K562 (cell line): Measurements from ENCODE around the gene GLIS2. TPM values are rescaled to one million over a fixed set of nuclear protein-coding genes. Genes with fewer than 3 reads are reported as not detected.

Experiments
- ATAC-seq: fragments of 200-7000 bp; cut with Tn5 transposase; 3 replicates; pipeline ENCODE4 v1.9.1; 2020; ENCODE audit warnings: moderate library complexity
- BruUV-seq: library from RNA; stranded (reverse); fragments of 400-500 nt; replicated peaks from 2 replicates; lab custom pipeline; 2021; lab: Mats Ljungman, UMichigan
- CTCF ChIA-PET: fragments of 300-600 bp; formaldehyde crosslinking; extraction: SDS; loops from one replicate; lab custom pipeline; 2021; ENCODE audit warnings: low intra/inter-chr PET ratio; lab: Yijun Ruan, JAX
- POLR2A ChIA-PET: fragments of 300-600, 350-650 bp; sonication (Branson Sonifier 250); formaldehyde crosslinking; extraction: SDS; loops from one replicate; lab custom pipeline; 2021; ENCODE audit warnings: antibody characterized with exemption, inconsistent platforms; lab: Yijun Ruan, JAX
- DNase-seq, 4 experiments: peaks; one replicate each; pipeline versions ENCODE4 v3.0.0 to v3.0.0-alpha.2; 2011 to 2018; ENCODE audit warnings: low spot score in 3 of 4, mixed read lengths in 3 of 4; ENCODE audit errors: extremely low read depth in 1 of 4
- FAIRE-seq: peaks from 2 replicates; lab custom pipeline; 2011; peaks lifted over from hg19 to GRCh38; lab: Jason Lieb, UNC
- H2AFZ ChIP-seq: 2 replicates; pipeline ENCODE4 v1.6.0; 2011; ENCODE audit warnings: low read depth, low read length, control low read depth, inconsistent platforms
- H3K27ac ChIP-seq: fragments of 200-600 bp; 3 replicates; pipeline ENCODE4 v1.8.0; 2011; ENCODE audit warnings: low read depth, mild to moderate bottlenecking, control low read depth, inconsistent platforms, low read length, moderate library complexity, mixed read lengths; ENCODE audit errors: extremely low read depth
- H3K27me3 ChIP-seq, 2 experiments: fragments of 300-600 bp in 1 of 2; 2 replicates in 1 of 2; 3 replicates in 1 of 2; pipeline versions ENCODE4 v1.6.0 to v1.8.0; 2011; ENCODE audit warnings: inconsistent platforms in 2 of 2, low read length in 2 of 2, mild to moderate bottlenecking in 1 of 2, mixed read lengths in 1 of 2, moderate library complexity in 1 of 2; ENCODE audit not compliant: control insufficient read depth in 2 of 2, insufficient read depth in 2 of 2
- H3K36me3 ChIP-seq: fragments of 300-600 bp; 3 replicates; pipeline ENCODE4 v1.8.0; 2011; ENCODE audit warnings: mild to moderate bottlenecking, low read length, inconsistent platforms; ENCODE audit not compliant: control insufficient read depth, insufficient read depth
- H3K4me1 ChIP-seq, 2 experiments: fragments of 200-600 bp in 1 of 2; replicated peaks in 1 of 2; 2 replicates in 1 of 2; 3 replicates in 1 of 2; pipeline versions ENCODE4 v1.5.1 to v1.8.0; 2011; ENCODE audit warnings: inconsistent platforms in 2 of 2, low read length in 2 of 2, mild to moderate bottlenecking in 1 of 2, mixed read lengths in 1 of 2, moderate library complexity in 1 of 2; ENCODE audit not compliant: control insufficient read depth in 2 of 2, insufficient read depth in 2 of 2
- H3K4me2 ChIP-seq: 2 replicates; pipeline ENCODE4 v1.6.1; 2011; ENCODE audit warnings: low read length, control low read depth, inconsistent platforms, mixed read lengths; ENCODE audit not compliant: insufficient read depth
- H3K4me3 ChIP-seq: fragments of 200-600 bp; sonication (generic), shearing (Covaris generic); 2 replicates; pipeline ENCODE4 v1.5.1; 2016; ENCODE audit warnings: control low read depth, inconsistent platforms
- H3K79me2 ChIP-seq: fragments of 200-600 bp; 3 replicates; pipeline ENCODE4 v1.8.0; 2011; ENCODE audit warnings: low read length, inconsistent platforms; ENCODE audit not compliant: control insufficient read depth, insufficient read depth
- H3K9ac ChIP-seq, 2 experiments: 2 replicates each; pipeline versions ENCODE4 v1.6.0 to v1.6.1; 2011; ENCODE audit warnings: low read depth in 2 of 2, low read length in 2 of 2, control low read depth in 1 of 2, inconsistent platforms in 1 of 2, mild to moderate bottlenecking in 1 of 2, mixed read lengths in 1 of 2; ENCODE audit not compliant: insufficient read depth in 1 of 2
- H3K9me1 ChIP-seq: one replicate; pipeline ENCODE4 v1.6.0; 2011; ENCODE audit warnings: inconsistent platforms, mild to moderate bottlenecking, low read length, moderate library complexity; ENCODE audit not compliant: control insufficient read depth, insufficient read depth
- H3K9me3 ChIP-seq: replicated peaks from 2 replicates; pipeline ENCODE4 v1.5.1; 2011; ENCODE audit warnings: low read depth, low read length, inconsistent platforms; ENCODE audit not compliant: control insufficient read depth, insufficient read depth
- H4K20me1 ChIP-seq: replicated peaks from 2 replicates; pipeline ENCODE4 v1.6.1; 2011; ENCODE audit warnings: low read length, inconsistent platforms, mixed read lengths; ENCODE audit not compliant: control insufficient read depth, insufficient read depth
- C11orf30 ChIP-seq: fragments of 450-650 bp; IDR thresholded peaks from 2 replicates; pipeline ENCODE4 v1.6.1; 2016; ENCODE audit warnings: low read depth, mild to moderate bottlenecking
- CBFA2T3 ChIP-seq: fragments of 450-650 bp; IDR thresholded peaks from 2 replicates; pipeline ENCODE4 v1.6.1; 2017
- ESRRA ChIP-seq: fragments of 450-650 bp; IDR thresholded peaks from 2 replicates; pipeline ENCODE4 v1.6.1; 2014; ENCODE audit warnings: low read depth, mild to moderate bottlenecking, moderate library complexity, borderline replicate concordance
- ETS1 ChIP-seq: conservative IDR thresholded peaks from 2 replicates; pipeline ENCODE4 v1.6.1; 2011; ENCODE audit warnings: low read depth, mild to moderate bottlenecking, low read length; ENCODE audit not compliant: control insufficient read depth
- HEY1 ChIP-seq: fragments of 250-450 bp; sonication (Bioruptor Pico); IDR thresholded peaks from 2 replicates; pipeline ENCODE4 v1.5.0; 2020; ENCODE audit warnings: mild to moderate bottlenecking, moderate library complexity, borderline replicate concordance
- NFIC ChIP-seq: fragments of 450-650 bp; IDR thresholded peaks from 2 replicates; pipeline ENCODE4 v1.6.1; 2017; ENCODE audit warnings: mild to moderate bottlenecking, inconsistent platforms
- POLR2A ChIP-seq: fragments of 450-650 bp; conservative IDR thresholded peaks from 2 replicates; pipeline ENCODE4 v1.6.1; 2016
- RBM17 ChIP-seq: fragments of 200-400 bp; formaldehyde crosslinking; IDR thresholded peaks from 2 replicates; pipeline ENCODE4 v1.6.1; 2017; ENCODE audit warnings: low read depth, mild to moderate bottlenecking, low read length, borderline replicate concordance
- SAFB ChIP-seq: fragments of 200-400 bp; formaldehyde crosslinking; IDR thresholded peaks from 2 replicates; pipeline ENCODE4 v1.6.1; 2017; ENCODE audit warnings: low read depth, low read length, borderline replicate concordance
- STAG1 ChIP-seq: sonication (generic); formaldehyde crosslinking; IDR thresholded peaks from 2 replicates; pipeline ENCODE4 v1.5.0; 2020; ENCODE audit warnings: missing genetic modification reagents, borderline replicate concordance
- ZMIZ1 ChIP-seq, 2 experiments: fragments of 150-350 bp in 1 of 2; IDR thresholded peaks; 2 replicates each; pipeline ENCODE4 v1.6.1; 2012 to 2016; ENCODE audit warnings: low read depth in 2 of 2, low read length in 2 of 2, mild to moderate bottlenecking in 1 of 2, moderate library complexity in 1 of 2
- ZNF282 ChIP-seq: sonication (generic); formaldehyde crosslinking; IDR thresholded peaks from 2 replicates; pipeline ENCODE4 v1.8.1; 2023; ENCODE audit warnings: missing genetic modification reagents
- WGBS: fragments of 100-300 bp; shearing (Covaris generic); methylation state at CpG from one replicate; pipeline ENCODE4 v1.1.6; 2016; ENCODE audit warnings: low coverage, mixed read lengths; ENCODE audit not compliant: insufficient coverage; ENCODE audit errors: missing lambda C conversion rate; 5-methylcytosine and 5-hydroxymethylcytosine counted together
- in situ Hi-C: fragments of 300-500 bp; cut with MboI; formaldehyde crosslinking; loops from 4 replicates; pipeline ENCODE4 v1.15.0; 2018; ENCODE audit warnings: inconsistent platforms, mixed read lengths
- intact Hi-C: fragments of 100-400 bp; cut with micrococcal nuclease; formaldehyde crosslinking; loops from 2 replicates; pipeline ENCODE4 v1.14.2; 2022
- polyA plus RNA-seq, 8 experiments: library from polyadenylated mRNA; depleted of rRNA in 4 of 8; stranded (reverse) in 5 of 8; unstranded in 3 of 8; fragments of >200 nt; fragmentation: Nextera tagmentation in 2 of 8; fragmentation: Illumina TruSeq in 1 of 8; extraction: Ambion mirVana in 2 of 8; extraction: Trizol in 1 of 8; gene quantifications; 2 replicates each; pipeline versions ENCODE4 v1.2.1 to v1.2.3, GENCODE V29; 2011 to 2014; ENCODE audit warnings: inconsistent platforms in 1 of 8, missing spikeins in 1 of 8
- total RNA-seq, 7 experiments: library from RNA; depleted of rRNA in 6 of 7; stranded (reverse); fragments of >200 nt in 6 of 7; fragmentation: Illumina TruSeq in 2 of 7; extraction: Trizol in 2 of 7; gene quantifications; 2 replicates each; pipeline versions ENCODE4 v1.2.1 to v1.2.3, GENCODE V29; 2011 to 2021; ENCODE audit warnings: low replicate concordance in 1 of 7

GLIS2 gene
- total and polyA plus RNA-seq, 9 of the 15 experiments (the other 6 are each of a cell fraction or from before 2014, with no cell fraction given), result 0.10 to 9.0 (median 0.57) TPM

DNA sequence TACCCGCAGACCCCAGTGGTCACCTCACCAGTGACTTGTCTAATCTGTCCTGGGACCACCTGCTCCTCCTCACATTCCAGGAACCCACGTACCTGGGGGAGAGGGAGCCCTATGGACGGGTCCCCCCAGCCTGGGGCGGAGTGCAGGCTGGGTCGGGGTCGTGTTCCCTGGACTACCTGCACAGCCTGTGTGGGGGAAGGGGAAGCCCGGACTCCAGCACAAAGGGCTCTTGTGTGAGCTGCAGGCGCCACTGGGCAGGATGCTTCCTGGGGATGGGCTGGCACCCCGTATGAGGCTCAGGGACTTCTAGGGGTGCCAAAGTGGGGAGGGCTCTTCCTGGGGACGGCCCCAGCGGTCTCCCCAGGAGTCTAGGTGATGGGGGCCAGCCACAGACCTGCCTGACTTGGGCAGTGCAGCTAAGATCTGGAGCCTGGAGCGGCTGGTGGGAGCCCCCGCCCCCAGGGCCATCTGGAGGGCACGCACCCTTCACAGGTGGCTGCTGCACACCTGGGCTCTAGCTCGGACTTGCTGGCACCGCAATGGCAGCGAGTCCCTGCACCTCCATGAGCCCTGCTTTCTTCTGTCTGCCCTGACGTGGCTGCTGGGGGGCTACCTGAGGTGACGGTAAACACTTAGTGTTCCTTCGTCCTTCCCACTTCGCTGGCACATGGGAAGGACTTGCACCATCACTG, 63.3 kb downstream of the GLIS2 start (continued):
- TF ChIP-seq ETS1 (no peak), HEY1 (no peak), NFIC (no peak)

- DNase-seq (peak in 2 of 4 experiments; percentile 15 to 22), ATAC-seq (no peak), FAIRE-seq (no peak)
- Histone ChIP-seq H3K9ac (peak overlapping the region in 1 of 2 experiments; percentile 45; a peak in 2 of 4 replicates), H3K27ac (peak overlapping the region; percentile 38; the same call in 2 of the 3 replicates), H4K20me1 (no peaks in the 10 kb centered on the region), H3K9me3 (no peaks in the 10 kb centered on the region), H3K36me3 (peaks cover 37% of the 10 kb centered on the region; the same call in 1 of the 3 replicates), H2AFZ (no peak overlapping the region), H3K79me2 (no peaks in the 10 kb centered on the region), H3K4me2 (no peak overlapping the region), H3K9me1 (no peaks in the 10 kb centered on the region), H3K4me3 (no peak overlapping the region), H3K4me1 (peaks cover 7 to 61% of the 10 kb centered on the region in 2 experiments; a peak in 4 of 5 replicates), H3K27me3 (no peaks in the 10 kb centered on the region)
- WGBS, result 83% methylated on average over 24 of the region's 26 CpGs
- intact Hi-C loops, result no loop called here
- ChIA-PET POLR2A (interaction anchor here (0.6 to 1.9 kb wide), 4 partner anchors 9 to 105 kb away, joined by 3 to 9 read pairs (median 6); partner anchors contain the start of gene VASN), CTCF (no interaction called here)
- in situ Hi-C loops, result no loop called here
- BruUV-seq, result no TSS peak
- TF ChIP-seq SAFB (no peak), RBM17 (no peak), ZMIZ1 (IDR thresholded peaks at IDR 0.05; ENCODE audit: low read depth in 2 of 2, low read length in 2 of 2) (no peak), CBFA2T3 (no peak), C11orf30 (no peak), ESRRA (peak; percentile 59), STAG1 (no peak), ZNF282 (CRISPR knock-in tag) (no peak), POLR2A (0 out of 2 replicates have a peak, but pooled peaks have one; percentile 13)
Observed at GRCh38 chr16:4380119-4381063, 64.5 kb downstream of the GLIS2 start.
